Ovary (tissue), 3 donors: Measurements from ENCODE around the gene OR2V1.

ENCODE experiments used
- CTCF ChIP-seq, 3 donors: fragments of 450-650 bp in 2 of 3; fragments of 200-600 bp in 1 of 3; IDR thresholded peaks; one replicate each; pipeline versions ENCODE4 v1.5.1 to v1.8.0; 2016 to 2022; ENCODE audit warnings: antibody characterized with exemption in 3 of 3, mild to moderate bottlenecking in 1 of 3
- POLR2A ChIP-seq: fragments of 450-650 bp; IDR thresholded peaks from one replicate; pipeline ENCODE4 v1.6.1; 2017; ENCODE audit warnings: antibody characterized with exemption, mild to moderate bottlenecking, moderate library complexity
- donor health status: DM: no; HTN: no; CAD: no.

DNA sequence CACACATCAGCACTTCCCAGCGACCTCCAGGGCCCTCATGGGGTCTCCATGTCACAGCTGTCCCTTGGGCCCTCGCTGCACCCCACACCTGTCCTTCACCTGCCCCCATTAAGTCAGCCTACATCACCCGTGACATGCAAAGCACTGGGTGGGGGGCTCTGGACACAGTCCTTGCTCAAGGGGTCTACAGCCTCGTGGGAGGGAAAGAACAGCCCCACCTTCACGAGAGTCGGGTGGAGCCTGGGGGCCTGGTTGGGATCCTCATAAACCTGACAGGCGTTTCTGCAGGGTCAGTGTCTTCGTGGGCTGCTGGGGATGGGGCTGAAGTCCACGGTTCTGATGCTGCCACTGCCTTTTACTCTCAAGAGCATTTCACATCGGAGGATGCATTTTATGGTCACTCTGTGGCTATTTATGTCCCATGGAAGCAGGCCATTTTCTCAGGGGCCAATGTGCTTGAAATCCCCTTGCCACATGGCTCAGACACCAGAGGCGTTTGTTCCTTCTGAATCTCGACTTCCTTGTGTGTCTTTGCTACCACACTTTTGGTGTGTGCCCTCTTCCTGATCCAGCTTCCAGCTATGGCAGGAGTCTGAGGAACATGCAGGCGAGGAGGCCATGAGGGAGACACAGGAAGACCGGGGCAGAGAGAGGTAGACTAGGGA lies at the start of gene OR2V1:
- no peak for TF ChIP-seq POLR2A
- no peak for TF ChIP-seq CTCF (IDR thresholded peaks at IDR 0.05)
